Measurements from ENCODE around the gene SPDYE16.
"Not testable (repeated sequence)": the region's sequence is repeated elsewhere in the genome, so short reads cannot be mapped to it uniquely, and the experiment has no call there.

SPDYE16 gene

GRCh38 chr7:76543197-76543596, at the start of gene SPDYE16:
SPDYE16 (minus strand) TSS chr7:76543297; CDS start chr7:76541459, 1,838 bp downstream.
- H3K27me3 ChIP-seq (ENCODE audit: insufficient read depth, low read depth, severe bottlenecking); H3K36me3 ChIP-seq; DNase-seq; H3K9me3 ChIP-seq (ENCODE audit: severe bottlenecking); H3K4me3 ChIP-seq (ENCODE audit: low read depth, low read length); H3K27ac ChIP-seq: not testable (repeated sequence)

GRCh38 chr7:76592694-76593093, 49.6 kb upstream of the SPDYE16 start:
- not testable (repeated sequence) for H3K27ac ChIP-seq

GRCh38 chr7:76591602-76592304, 48.7 kb upstream of the SPDYE16 start:
- H3K27ac ChIP-seq; H3K27me3 ChIP-seq (ENCODE audit: insufficient read depth, low read depth, severe bottlenecking); H3K9me3 ChIP-seq (ENCODE audit: severe bottlenecking); H3K4me3 ChIP-seq (ENCODE audit: low read depth, low read length); H3K36me3 ChIP-seq; DNase-seq: not testable (repeated sequence)

More at GRCh38 chr7:76592694-76593093, 49.6 kb upstream of the SPDYE16 start:
- not testable (repeated sequence) for H3K9me3 ChIP-seq (ENCODE audit: severe bottlenecking); H3K27me3 ChIP-seq (ENCODE audit: insufficient read depth, low read depth, severe bottlenecking); H3K4me3 ChIP-seq (ENCODE audit: low read depth, low read length); DNase-seq; H3K36me3 ChIP-seq

DNA sequence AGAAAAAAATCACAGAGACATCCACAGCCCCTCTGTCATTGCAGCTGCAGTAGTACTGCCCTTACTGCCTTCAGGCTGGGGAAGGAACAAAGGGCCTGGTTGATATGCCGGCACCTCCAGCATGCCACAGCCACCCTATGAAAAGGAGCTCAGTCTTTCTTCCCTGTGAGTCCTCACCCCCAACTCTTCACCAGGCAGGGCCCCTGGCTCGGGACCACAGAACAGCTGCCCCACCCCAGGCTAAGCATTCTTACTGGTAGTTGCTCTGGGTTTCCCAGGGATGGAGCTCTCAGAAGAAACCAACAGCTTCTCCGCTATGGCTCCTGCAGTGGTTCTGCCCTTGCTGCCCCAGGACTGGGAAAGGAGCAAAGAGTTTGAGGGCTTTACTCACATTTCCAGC, 47.9 kb upstream of the SPDYE16 start:
- not testable (repeated sequence) for H3K27ac ChIP-seq; H3K9me3 ChIP-seq (ENCODE audit: severe bottlenecking); H3K4me3 ChIP-seq (ENCODE audit: low read depth, low read length); H3K36me3 ChIP-seq; DNase-seq; H3K27me3 ChIP-seq (ENCODE audit: insufficient read depth, low read depth, severe bottlenecking)

- not testable (repeated sequence) for H3K27ac ChIP-seq; H3K27me3 ChIP-seq (ENCODE audit: insufficient read depth, low read depth, severe bottlenecking); H3K4me3 ChIP-seq (ENCODE audit: low read depth, low read length); H3K36me3 ChIP-seq; H3K9me3 ChIP-seq (ENCODE audit: severe bottlenecking); DNase-seq
Observed at GRCh38 chr7:76588586-76588985, 45.5 kb upstream of the SPDYE16 start.

DNA sequence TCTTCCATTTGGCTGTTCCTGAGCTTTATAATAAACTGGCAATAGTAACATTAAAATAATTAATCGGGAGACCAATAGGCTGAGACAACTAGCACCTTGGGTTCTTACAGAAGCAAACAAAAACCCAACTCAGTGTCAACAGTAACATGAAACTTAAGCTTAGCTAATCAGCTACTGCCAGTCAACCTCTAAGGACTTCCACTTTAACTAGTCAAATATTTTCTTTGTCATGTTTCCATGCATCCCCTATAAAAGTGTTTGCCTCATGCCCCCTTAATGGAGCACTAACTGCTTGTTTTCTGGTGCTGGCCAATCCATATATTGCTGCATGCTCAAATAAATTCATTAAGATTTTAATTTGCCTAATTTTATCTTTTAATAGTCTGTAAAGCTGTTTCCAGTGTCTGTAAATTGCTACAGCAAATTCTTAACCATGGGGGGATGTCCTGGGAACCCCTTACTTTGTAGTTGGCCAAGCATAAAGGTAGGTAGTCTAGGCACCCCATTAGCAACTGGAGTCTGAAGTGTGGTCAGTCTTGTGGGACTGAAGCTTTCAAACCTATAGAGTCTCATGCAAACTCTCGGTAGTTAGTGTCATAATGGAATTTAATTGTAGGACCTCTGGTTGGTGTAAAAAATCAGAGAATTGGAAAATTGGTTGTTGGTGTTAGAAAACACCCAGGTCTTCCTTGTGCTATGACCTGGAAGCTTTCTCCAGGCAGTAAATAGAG, 43.7 kb upstream of the SPDYE16 start:
- DNase-seq; H3K9me3 ChIP-seq (ENCODE audit: severe bottlenecking); H3K27ac ChIP-seq; H3K4me3 ChIP-seq (ENCODE audit: low read depth, low read length); H3K27me3 ChIP-seq (ENCODE audit: insufficient read depth, low read depth, severe bottlenecking); H3K36me3 ChIP-seq: not testable (repeated sequence)

DNA sequence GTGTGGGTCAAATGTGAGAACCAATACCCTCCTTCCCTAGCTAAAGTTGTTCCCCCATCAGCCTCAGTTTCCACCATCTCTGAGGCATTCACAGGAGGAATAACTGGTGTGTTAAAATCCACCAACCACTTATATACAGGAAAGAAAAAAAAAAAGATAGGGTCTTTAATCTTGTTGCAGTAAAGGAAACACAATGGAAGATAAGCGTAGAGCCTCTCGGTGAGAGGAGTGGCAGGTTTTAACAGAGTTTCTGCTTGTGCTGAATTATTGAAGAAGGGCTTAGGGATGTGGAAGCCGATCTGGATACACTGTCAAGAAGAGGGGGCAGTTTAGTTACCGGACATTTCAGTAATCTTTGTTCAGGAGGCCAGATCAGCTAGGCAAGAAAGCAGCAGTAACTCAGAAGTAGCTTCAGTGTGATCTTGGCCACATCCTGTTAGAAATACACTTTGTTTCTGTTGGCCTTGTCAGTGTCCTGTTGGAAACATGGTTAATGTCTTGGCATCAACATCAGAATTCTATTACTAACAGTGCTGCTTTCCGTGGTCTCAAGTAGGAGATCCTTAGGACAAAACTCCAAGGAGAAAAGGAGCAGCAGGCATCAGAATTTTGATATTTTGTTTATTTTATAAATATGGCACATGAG, 40.7 kb upstream of the SPDYE16 start:
- not testable (repeated sequence) for H3K27me3 ChIP-seq (ENCODE audit: insufficient read depth, low read depth, severe bottlenecking); H3K27ac ChIP-seq; H3K36me3 ChIP-seq; DNase-seq; H3K4me3 ChIP-seq (ENCODE audit: low read depth, low read length); H3K9me3 ChIP-seq (ENCODE audit: severe bottlenecking)

DNA sequence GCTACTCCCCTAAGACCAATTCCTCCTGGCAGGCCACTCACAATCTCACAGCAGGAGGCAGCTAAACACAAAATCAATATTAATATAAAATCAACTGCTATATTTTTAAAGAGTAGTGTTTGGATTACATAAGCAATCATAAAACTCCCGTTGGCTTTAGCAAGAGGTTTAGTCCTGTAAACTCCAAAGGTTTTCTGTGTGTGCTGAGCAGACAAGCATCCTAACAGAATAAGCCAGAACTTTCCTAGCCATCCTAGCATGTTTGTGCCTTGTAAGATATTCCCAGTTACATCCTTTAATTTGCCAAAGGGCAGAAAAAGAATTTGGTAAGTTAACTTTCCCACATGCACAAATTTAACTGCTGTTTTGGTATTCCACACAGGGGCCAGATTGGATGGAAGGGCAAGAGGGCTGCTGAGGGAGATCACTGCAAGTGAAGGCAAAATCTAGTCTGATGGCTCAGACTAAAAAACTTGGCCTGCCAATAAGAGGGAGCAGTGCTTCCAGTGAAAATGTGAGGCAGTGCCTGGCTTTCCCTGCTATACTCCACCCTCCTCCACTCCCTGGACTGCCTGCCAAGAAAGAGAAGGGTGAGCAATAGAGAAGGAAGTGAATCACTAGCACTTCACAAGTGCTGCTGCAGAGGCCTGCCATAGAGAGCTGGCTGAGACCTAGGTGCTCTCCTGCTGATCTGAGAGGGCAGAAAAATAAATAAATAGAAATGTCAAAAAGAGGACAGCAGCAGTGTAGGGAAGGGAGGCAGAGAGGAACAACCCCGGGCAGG, 39.9 kb upstream of the SPDYE16 start:
- not testable (repeated sequence) for H3K4me3 ChIP-seq (ENCODE audit: low read depth, low read length); H3K36me3 ChIP-seq; H3K27ac ChIP-seq; H3K27me3 ChIP-seq (ENCODE audit: insufficient read depth, low read depth, severe bottlenecking); H3K9me3 ChIP-seq (ENCODE audit: severe bottlenecking); DNase-seq

DNA sequence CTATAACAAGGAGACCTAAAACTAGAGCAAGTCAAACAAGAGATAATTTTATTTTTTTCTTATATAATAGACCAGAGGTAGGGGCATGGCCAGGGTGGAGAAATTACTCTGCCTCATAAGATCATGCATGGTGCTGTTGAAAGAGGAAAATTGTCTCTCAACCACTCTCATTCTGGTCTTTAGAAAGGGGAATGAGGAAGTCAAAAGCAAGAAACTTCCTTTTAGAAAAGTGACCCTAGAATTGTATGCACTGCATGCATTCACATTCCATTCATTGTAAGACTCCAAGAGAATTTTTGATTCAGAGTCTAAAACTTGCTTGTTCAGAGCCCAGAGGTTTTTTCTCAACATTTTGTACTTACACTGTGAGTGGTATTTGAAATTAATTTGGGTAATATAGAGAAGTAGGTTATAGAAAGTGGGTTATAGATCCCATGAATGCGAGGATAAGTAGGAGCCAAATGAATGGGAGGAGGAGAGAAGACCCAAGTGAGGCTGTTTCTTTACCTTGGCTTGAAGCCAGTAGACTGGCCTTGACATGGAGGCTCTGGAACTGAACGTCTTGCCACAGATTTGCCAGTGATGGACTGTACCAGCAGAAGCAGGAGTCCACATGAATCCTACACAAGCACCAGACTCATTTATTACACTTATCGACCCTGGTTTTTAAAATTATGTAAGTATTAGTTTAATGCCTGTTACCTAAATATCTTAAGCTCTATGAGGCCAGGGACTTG, 33.0 kb upstream of the SPDYE16 start:
- H3K36me3 ChIP-seq, H3K27ac ChIP-seq: not testable (repeated sequence)

DNA sequence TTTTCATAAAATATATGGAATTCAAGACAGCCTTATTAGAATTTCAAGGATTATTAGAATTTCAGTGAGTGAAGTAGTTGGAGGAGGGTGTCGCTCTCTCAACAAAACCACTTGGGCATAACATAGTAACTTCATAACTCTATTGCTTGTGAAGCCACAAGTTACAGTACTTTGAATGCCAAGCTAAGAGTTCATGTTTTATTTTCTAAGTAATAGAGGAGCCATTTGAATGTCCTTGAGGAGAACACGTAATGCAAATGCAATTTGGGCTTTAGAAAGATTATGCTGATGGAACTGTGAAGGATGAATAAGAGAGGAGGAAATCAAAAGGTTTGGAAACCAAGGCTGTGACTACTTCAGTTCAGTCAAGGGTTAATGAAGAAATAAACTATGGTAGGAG, 32.3 kb upstream of the SPDYE16 start:
- H3K27me3 ChIP-seq (ENCODE audit: insufficient read depth, low read depth, severe bottlenecking); H3K4me3 ChIP-seq (ENCODE audit: low read depth, low read length); H3K27ac ChIP-seq; DNase-seq; H3K9me3 ChIP-seq (ENCODE audit: severe bottlenecking); H3K36me3 ChIP-seq: not testable (repeated sequence)

More for the DNA sequence above, 33.0 kb upstream of the SPDYE16 start:
- H3K4me3 ChIP-seq (ENCODE audit: low read depth, low read length); H3K9me3 ChIP-seq (ENCODE audit: severe bottlenecking); DNase-seq; H3K27me3 ChIP-seq (ENCODE audit: insufficient read depth, low read depth, severe bottlenecking): not testable (repeated sequence)

DNA sequence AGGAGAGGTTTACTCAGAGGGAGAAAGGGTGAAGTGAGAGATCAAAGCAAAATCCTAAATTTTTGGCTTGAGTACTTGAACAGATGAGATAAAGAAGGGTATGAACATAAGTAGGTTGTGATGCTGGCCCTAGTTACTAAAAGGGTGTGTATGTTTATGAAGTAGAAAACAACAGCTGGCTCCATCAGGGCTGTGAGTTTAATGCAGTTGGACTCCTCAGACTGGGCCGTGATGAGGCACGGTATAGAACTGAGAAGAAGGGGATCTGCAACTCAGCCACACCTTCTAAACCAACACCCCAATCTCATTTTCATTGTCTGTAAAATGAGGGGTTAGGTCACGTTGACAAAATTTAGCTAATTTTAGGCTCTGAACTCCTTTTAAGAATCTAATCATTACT, 29.2 kb upstream of the SPDYE16 start:
- H3K27ac ChIP-seq; H3K27me3 ChIP-seq (ENCODE audit: insufficient read depth, low read depth, severe bottlenecking); H3K36me3 ChIP-seq; H3K9me3 ChIP-seq (ENCODE audit: severe bottlenecking); H3K4me3 ChIP-seq (ENCODE audit: low read depth, low read length); DNase-seq: not testable (repeated sequence)

- H3K27ac ChIP-seq; H3K4me3 ChIP-seq (ENCODE audit: low read depth, low read length); DNase-seq; H3K9me3 ChIP-seq (ENCODE audit: severe bottlenecking); H3K36me3 ChIP-seq; H3K27me3 ChIP-seq (ENCODE audit: insufficient read depth, low read depth, severe bottlenecking): not testable (repeated sequence)
Observed at GRCh38 chr7:76570324-76570775, 27.3 kb upstream of the SPDYE16 start.

- not testable (repeated sequence) for H3K4me3 ChIP-seq (ENCODE audit: low read depth, low read length); H3K27ac ChIP-seq; DNase-seq; H3K9me3 ChIP-seq (ENCODE audit: severe bottlenecking); H3K36me3 ChIP-seq; H3K27me3 ChIP-seq (ENCODE audit: insufficient read depth, low read depth, severe bottlenecking)
Observed at GRCh38 chr7:76568742-76569141, 25.6 kb upstream of the SPDYE16 start.

Data from WERI-Rb-1 (cell line).